HUES6 (cell line): Measurements from ENCODE around the gene GNAI2.

Source experiments
- H3K27ac ChIP-seq: 2 replicates; pipeline ENCODE4 v1.7.0; 2013; ENCODE audit warnings: low read depth, mild to moderate bottlenecking, low read length, inconsistent platforms
- H3K27me3 ChIP-seq: 2 replicates; pipeline ENCODE4 v1.6.1; 2013; ENCODE audit warnings: low read length; ENCODE audit not compliant: control insufficient read depth, insufficient read depth
- H3K36me3 ChIP-seq: 2 replicates; pipeline ENCODE4 v1.6.1; 2013; ENCODE audit warnings: low read length; ENCODE audit not compliant: control insufficient read depth, insufficient read depth
- H3K4me1 ChIP-seq: 2 replicates; pipeline ENCODE4 v1.6.1; 2013; ENCODE audit warnings: low read length; ENCODE audit not compliant: control insufficient read depth, insufficient read depth
- H3K4me3 ChIP-seq: 2 replicates; pipeline ENCODE4 v1.5.1; 2013; ENCODE audit warnings: low read depth, low read length
- H3K9ac ChIP-seq: one replicate; pipeline ENCODE4 v1.6.1; 2013; ENCODE audit warnings: mild to moderate bottlenecking, low read length
- H3K9me3 ChIP-seq: 2 replicates; pipeline ENCODE4 v1.6.1; 2013; ENCODE audit warnings: low read depth, low read length; ENCODE audit not compliant: control insufficient read depth, insufficient read depth

Gene GNAI2

DNA sequence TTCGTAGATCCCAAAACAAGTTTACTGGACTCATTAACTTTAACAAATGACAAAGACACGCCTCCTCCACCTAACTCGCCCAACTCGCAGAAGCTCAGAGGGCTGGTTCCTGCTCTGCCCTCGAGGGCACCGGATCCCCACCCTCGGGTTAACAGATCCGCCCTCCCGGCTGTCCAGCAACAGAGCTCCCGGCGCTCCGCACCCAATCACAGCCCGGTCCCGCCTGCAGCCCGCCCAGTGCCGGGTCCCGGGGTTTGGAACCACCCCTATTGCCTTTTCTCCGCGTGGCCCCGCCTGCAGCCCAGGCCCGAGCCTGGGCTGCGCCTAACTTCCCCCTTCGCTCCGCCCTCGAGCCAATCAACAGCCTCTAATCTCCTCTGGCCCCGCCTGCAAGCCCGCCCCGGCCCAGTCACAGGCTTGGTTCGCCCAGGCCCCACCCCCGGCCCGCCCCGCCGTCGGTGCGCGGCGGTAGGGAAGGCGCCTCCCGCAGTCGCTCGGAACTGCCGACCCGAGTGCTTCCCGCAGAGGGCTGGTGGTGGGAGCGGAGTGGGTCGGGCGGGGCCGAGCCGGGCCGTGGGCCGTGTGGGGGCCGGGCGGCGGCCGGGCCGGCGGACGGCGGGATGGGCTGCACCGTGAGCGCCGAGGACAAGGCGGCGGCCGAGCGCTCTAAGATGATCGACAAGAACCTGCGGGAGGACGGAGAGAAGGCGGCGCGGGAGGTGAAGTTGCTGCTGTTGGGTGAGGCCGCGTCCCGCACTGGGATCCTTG lies at the start of gene GNAI2:
Gene GNAI2 (plus strand): TSS at position 489 of the 768 bp plus-strand sequence. CDS start 132 bp downstream, at position 621.
- Histone ChIP-seq H3K9me3 (no peaks in the 10 kb centered on the region), H3K27me3 (no peaks in the 10 kb centered on the region), H3K4me1 (peaks cover 36% of the 10 kb centered on the region), H3K9ac (peak within 1 kb of the TSS; percentile 87), H3K4me3 (peak within 1 kb of the TSS; percentile 94), H3K27ac (peak within 1 kb of the TSS; percentile 5; the same call in 1 of the 2 replicates), H3K36me3 (no peaks in the 10 kb centered on the region)

- H3K36me3 ChIP-seq: peaks cover 33% of the 10 kb centered on the region
These were observed 48.3 kb upstream of the GNAI2 start for GRCh38 chr3:50187750-50188149.

GRCh38 chr3:50189274-50189673 lies 46.7 kb upstream of the GNAI2 start:
- Histone ChIP-seq H3K4me1 (no peaks in the 10 kb centered on the region), H3K4me3 (no peak overlapping the region), H3K27me3 (peaks cover 8% of the 10 kb centered on the region), H3K9me3 (no peaks in the 10 kb centered on the region), H3K36me3 (peaks cover 25% of the 10 kb centered on the region), H3K27ac (no peak overlapping the region), H3K9ac (no peak overlapping the region)

More at GRCh38 chr3:50187750-50188149, 48.3 kb upstream of the GNAI2 start:
- H3K4me3 ChIP-seq: no peak overlapping the region
- H3K9ac ChIP-seq: no peak overlapping the region
- H3K9me3 ChIP-seq: no peaks in the 10 kb centered on the region
- H3K27ac ChIP-seq: no peak overlapping the region
- no peaks in the 10 kb centered on the region for H3K27me3 ChIP-seq
- no peaks in the 10 kb centered on the region for H3K4me1 ChIP-seq

DNA sequence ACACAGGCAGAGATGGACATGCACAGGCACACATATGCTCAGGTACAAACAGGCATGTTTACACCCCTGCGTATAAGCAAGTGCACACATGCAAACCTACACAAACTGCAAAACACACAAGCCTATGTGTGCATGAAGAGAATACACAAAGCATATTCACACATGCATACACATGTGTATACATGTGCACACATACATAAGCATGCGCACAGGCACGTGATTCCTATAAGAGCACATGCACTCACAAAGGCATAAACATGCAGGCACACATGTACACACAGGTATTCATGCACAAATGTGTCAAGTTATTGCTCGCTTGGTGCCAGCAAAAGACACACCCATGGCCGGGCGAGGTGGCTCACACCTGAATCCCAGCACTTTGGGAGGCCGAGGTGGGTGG lies 46.0 kb upstream of the GNAI2 start:
- Histone ChIP-seq H3K9me3 (no peaks in the 10 kb centered on the region), H3K27ac (no peak overlapping the region), H3K4me1 (no peaks in the 10 kb centered on the region), H3K9ac (no peak overlapping the region), H3K27me3 (peaks cover 9% of the 10 kb centered on the region), H3K36me3 (peaks cover 18% of the 10 kb centered on the region), H3K4me3 (no peak overlapping the region)

DNA sequence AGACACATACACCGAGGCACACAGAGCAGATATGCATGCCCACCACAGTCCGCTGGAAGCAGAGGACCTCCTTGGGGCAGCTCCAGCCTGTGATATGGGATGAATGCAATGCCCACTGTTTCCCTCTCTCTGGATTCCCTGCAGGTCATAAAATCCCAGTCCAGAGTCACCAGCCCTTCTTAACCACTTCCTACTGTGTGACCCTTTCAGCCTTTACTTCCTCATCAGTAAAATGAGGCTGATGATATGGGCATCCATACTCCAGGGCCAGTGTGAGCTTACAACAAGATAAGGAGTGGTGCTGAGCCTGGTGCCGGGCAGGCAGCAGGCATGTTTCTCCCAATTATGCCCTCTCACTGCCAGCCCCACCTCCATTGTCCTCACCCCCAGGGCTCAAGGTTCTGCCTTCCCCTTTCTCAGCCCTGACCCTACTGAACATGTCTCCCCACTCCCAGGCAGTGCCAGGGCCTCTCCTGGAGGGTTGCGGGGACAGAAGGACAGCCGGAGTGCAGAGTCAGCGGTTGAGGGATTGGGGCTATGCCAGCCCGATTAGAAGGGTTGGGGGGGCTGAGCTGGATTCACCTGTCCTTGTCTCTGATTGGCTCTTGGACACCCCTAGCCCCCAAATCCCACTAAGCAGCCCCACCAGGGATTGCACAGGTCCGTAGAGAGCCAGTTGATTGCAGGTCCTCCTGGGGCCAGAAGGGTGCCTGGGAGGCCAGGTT lies 44.9 kb upstream of the GNAI2 start, which contains the start of gene GNAT1:
Gene GNAT1 (plus strand): TSS at position 675 of the 725 bp plus-strand sequence. CDS start 116 bp downstream, outside the sequence.
- Histone ChIP-seq H3K36me3 (peaks cover 8% of the 10 kb centered on the region), H3K4me1 (peaks cover 10% of the 10 kb centered on the region), H3K27me3 (peaks cover 13% of the 10 kb centered on the region), H3K4me3 (no peak within 1 kb of the TSS), H3K27ac (no peak within 1 kb of the TSS), H3K9me3 (no peaks in the 10 kb centered on the region), H3K9ac (no peak within 1 kb of the TSS)

DNA sequence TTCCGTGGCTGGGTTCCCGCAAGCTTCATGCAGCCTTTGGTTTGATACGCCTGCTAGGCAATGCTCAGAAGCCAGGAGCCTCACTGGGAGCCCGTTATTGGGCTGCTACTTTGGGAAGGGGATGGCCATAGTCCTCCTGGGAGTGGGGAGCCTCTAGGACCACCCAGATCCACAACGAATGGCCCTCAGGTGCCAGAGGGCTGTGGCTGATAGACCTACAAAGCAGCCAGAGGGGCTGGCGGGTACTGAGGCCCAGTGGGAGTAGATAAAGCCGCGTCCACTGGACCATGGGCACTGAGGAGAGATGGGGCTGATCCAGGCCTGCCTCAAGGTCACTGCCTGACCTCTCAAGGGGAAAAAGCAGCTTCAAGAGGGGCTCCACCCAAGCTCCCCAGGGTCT lies 43.9 kb upstream of the GNAI2 start:
- no peak overlapping the region for H3K9ac ChIP-seq
- H3K4me1 ChIP-seq: peaks cover 10% of the 10 kb centered on the region
- H3K27me3 ChIP-seq: peaks cover 19% of the 10 kb centered on the region
- H3K4me3 ChIP-seq: no peak overlapping the region
- no peak overlapping the region for H3K27ac ChIP-seq
- H3K36me3 ChIP-seq: no peaks in the 10 kb centered on the region
- no peaks in the 10 kb centered on the region for H3K9me3 ChIP-seq

DNA sequence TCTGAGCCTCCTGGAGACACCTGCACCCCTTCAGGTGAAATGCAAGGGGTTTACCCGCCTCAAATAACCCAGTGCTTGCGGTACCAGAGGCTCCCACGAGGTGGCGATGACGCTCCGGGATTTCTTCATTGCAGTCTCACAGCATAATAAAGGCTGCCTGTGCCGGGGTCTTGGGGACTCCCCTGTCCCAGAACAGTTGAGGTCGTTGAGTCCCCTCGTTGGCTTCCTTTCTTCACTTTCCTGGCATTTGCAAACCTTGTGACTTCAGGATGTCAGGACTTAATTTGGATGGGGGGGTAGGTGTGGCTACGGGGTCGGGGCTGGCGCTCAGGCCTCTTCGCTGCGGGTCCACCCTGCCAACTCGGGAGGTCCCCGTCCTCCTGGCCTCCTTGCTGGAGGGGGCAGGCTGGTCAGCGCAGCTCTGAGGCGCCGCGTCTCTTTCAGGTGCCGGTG lies 43.3 kb upstream of the GNAI2 start:
- H3K4me3 ChIP-seq: no peak overlapping the region

DNA sequence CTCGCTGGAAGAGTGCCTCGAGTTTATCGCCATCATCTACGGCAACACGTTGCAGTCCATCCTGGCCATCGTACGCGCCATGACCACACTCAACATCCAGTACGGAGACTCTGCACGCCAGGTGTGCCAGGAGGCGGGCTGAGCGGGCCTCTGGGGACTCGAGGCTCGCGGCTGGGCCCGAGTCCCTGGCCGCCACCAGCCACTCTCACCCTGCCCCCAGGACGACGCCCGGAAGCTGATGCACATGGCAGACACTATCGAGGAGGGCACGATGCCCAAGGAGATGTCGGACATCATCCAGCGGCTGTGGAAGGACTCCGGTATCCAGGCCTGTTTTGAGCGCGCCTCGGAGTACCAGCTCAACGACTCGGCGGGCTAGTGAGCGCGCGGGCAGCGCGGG lies 42.7 kb upstream of the GNAI2 start:
- no peak overlapping the region for H3K4me3 ChIP-seq
- H3K27me3 ChIP-seq: peaks cover 19% of the 10 kb centered on the region
- no peak overlapping the region for H3K27ac ChIP-seq
- no peaks in the 10 kb centered on the region for H3K36me3 ChIP-seq
- no peaks in the 10 kb centered on the region for H3K9me3 ChIP-seq
- H3K4me1 ChIP-seq: peaks cover 10% of the 10 kb centered on the region
- H3K9ac ChIP-seq: no peak overlapping the region

More for the DNA sequence above, 43.3 kb upstream of the GNAI2 start:
- peaks cover 19% of the 10 kb centered on the region for H3K27me3 ChIP-seq
- H3K9ac ChIP-seq: no peak overlapping the region
- H3K27ac ChIP-seq: no peak overlapping the region
- H3K36me3 ChIP-seq: no peaks in the 10 kb centered on the region
- H3K9me3 ChIP-seq: no peaks in the 10 kb centered on the region
- H3K4me1 ChIP-seq: peaks cover 10% of the 10 kb centered on the region

GRCh38 chr3:50193746-50194127 lies 42.3 kb upstream of the GNAI2 start:
- Histone ChIP-seq H3K36me3 (no peaks in the 10 kb centered on the region), H3K4me3 (no peak overlapping the region), H3K27me3 (peaks cover 19% of the 10 kb centered on the region), H3K4me1 (peaks cover 10% of the 10 kb centered on the region), H3K9me3 (no peaks in the 10 kb centered on the region), H3K9ac (no peak overlapping the region), H3K27ac (no peak overlapping the region)

- no peak overlapping the region for H3K27ac ChIP-seq
- H3K27me3 ChIP-seq: peaks cover 19% of the 10 kb centered on the region
- H3K4me3 ChIP-seq: peak overlapping the region; percentile 21
- no peaks in the 10 kb centered on the region for H3K36me3 ChIP-seq
- H3K9ac ChIP-seq: no peak overlapping the region
- peaks cover 10% of the 10 kb centered on the region for H3K4me1 ChIP-seq
- H3K9me3 ChIP-seq: no peaks in the 10 kb centered on the region
These were observed 41.7 kb upstream of the GNAI2 start for GRCh38 chr3:50194128-50194902.
